Measurements from ENCODE around the gene ACOXL.

Gene ACOXL

DNA sequence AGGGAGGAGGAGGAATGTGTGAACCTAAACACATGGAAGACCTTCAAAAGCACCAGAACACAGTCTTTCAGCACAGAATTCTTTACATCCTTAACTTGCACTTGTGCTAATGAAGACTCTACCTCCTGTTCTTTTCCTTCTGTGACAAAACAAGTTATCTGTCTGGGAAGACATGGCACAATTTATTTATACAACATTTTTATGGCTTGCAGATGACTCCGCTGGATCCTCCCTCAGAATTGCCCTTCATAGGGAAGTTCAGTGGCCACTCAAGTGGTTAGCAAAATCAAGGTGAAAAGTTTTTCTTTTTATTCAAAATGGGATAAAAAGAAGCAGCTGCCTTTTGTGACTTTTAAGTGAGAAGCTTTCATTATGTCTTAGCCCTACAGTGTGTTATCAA is 409.7 kb downstream of the ACOXL start:
- Mint-ChIP-seq H3K27me3 (ENCODE audit: low read depth, poor library complexity) (no peaks in the 10 kb centered on the region), H3K9me3 (no peaks in the 10 kb centered on the region), H3K27ac (no peak overlapping the region), H3K4me3 (no peak overlapping the region), H3K4me1 (peaks cover 50% of the 10 kb centered on the region), H3K36me3 (ENCODE audit: low read depth) (peaks cover 70% of the 10 kb centered on the region)
- DNase-seq, result no peak
- TF ChIP-seq, protein P1, sequence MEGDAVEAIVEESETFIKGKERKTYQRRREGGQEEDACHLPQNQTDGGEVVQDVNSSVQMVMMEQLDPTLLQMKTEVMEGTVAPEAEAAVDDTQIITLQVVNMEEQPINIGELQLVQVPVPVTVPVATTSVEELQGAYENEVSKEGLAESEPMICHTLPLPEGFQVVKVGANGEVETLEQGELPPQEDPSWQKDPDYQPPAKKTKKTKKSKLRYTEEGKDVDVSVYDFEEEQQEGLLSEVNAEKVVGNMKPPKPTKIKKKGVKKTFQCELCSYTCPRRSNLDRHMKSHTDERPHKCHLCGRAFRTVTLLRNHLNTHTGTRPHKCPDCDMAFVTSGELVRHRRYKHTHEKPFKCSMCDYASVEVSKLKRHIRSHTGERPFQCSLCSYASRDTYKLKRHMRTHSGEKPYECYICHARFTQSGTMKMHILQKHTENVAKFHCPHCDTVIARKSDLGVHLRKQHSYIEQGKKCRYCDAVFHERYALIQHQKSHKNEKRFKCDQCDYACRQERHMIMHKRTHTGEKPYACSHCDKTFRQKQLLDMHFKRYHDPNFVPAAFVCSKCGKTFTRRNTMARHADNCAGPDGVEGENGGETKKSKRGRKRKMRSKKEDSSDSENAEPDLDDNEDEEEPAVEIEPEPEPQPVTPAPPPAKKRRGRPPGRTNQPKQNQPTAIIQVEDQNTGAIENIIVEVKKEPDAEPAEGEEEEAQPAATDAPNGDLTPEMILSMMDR (IDR thresholded peaks at IDR 0.05), result no peak

GRCh38 chr2:111143107-111143842 is 410.9 kb downstream of the ACOXL start:
- Mint-ChIP-seq H3K27me3 (ENCODE audit: low read depth, poor library complexity) (no peaks in the 10 kb centered on the region), H3K36me3 (ENCODE audit: low read depth) (peaks cover 66% of the 10 kb centered on the region), H3K4me1 (peaks cover 54% of the 10 kb centered on the region), H3K9me3 (no peaks in the 10 kb centered on the region), H3K27ac (peak overlapping the region; percentile 78), H3K4me3 (no peak overlapping the region)
- TF ChIP-seq, protein P1 (IDR thresholded peaks at IDR 0.05), result no peak
- no peak for DNase-seq

DNA sequence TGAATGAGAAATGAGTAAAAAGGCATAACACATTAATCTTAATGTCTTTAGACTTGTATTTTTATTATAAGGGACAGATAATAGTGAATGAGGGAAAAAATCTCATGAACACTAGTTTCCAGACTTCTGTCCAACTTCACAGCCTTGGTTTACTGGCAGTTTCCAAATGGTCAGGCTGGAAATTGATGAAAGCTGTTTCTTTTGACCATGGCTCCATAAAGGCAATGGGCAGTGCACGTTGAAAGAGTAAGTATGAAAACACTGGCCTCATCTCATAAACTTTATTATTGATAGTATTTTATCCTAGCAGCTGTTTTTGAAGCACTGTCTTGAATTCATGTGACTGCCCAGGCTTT is 411.4 kb downstream of the ACOXL start:
- H3K4me3 Mint-ChIP-seq, result no peak overlapping the region
- no peaks in the 10 kb centered on the region for H3K9me3 Mint-ChIP-seq
- H3K27ac Mint-ChIP-seq, result peak overlapping the region; percentile 78
- no peaks in the 10 kb centered on the region for H3K27me3 Mint-ChIP-seq (ENCODE audit: low read depth, poor library complexity)
- TF ChIP-seq, protein P1 (IDR thresholded peaks at IDR 0.05), result no peak
- DNase-seq, result no peak
- H3K4me1 Mint-ChIP-seq, result peaks cover 54% of the 10 kb centered on the region
- peaks cover 61% of the 10 kb centered on the region for H3K36me3 Mint-ChIP-seq (ENCODE audit: low read depth)

- H3K27ac Mint-ChIP-seq, result peak overlapping the region; percentile 37
- no peaks in the 10 kb centered on the region for H3K27me3 Mint-ChIP-seq (ENCODE audit: low read depth, poor library complexity)
- no peaks in the 10 kb centered on the region for H3K9me3 Mint-ChIP-seq
Observed at GRCh38 chr2:111145103-111145760, 412.9 kb downstream of the ACOXL start.

GRCh38 chr2:111145951-111146350 is 413.6 kb downstream of the ACOXL start:
- Mint-ChIP-seq H3K36me3 (ENCODE audit: low read depth) (peaks cover 53% of the 10 kb centered on the region), H3K9me3 (no peaks in the 10 kb centered on the region), H3K4me3 (no peak overlapping the region), H3K27ac (no peak overlapping the region), H3K4me1 (peaks cover 66% of the 10 kb centered on the region), H3K27me3 (ENCODE audit: low read depth, poor library complexity) (no peaks in the 10 kb centered on the region)
- TF ChIP-seq, protein P1 (IDR thresholded peaks at IDR 0.05), result no peak
- no peak for DNase-seq

More at GRCh38 chr2:111145103-111145760, 412.9 kb downstream of the ACOXL start:
- H3K4me1 Mint-ChIP-seq, result peaks cover 66% of the 10 kb centered on the region
- H3K4me3 Mint-ChIP-seq, result no peak overlapping the region
- TF ChIP-seq, protein P1 (IDR thresholded peaks at IDR 0.05), result no peak
- no peak for DNase-seq
- H3K36me3 Mint-ChIP-seq (ENCODE audit: low read depth), result peaks cover 53% of the 10 kb centered on the region

Data from nephron progenitor cell (in vitro differentiated cells).